HG02759 (cell line): ENCODE results near the gene NDUFC2.
"Not testable (repeated sequence)": the region's sequence is repeated elsewhere in the genome, so short reads cannot be mapped to it uniquely, and the experiment has no call there.

ENCODE experiments used
- ATAC-seq: cut with Tn5 transposase; IDR thresholded peaks from one replicate; pipeline ENCODE4 v1.9.1; 2021; ENCODE audit warnings: mild to moderate bottlenecking, moderate library complexity; ENCODE audit not compliant: unreplicated experiment

NDUFC2 gene

GRCh38 chr11:78079232-78080083 is at the start of gene NDUFC2:
NDUFC2 (minus strand) TSS chr11:78079862; CDS start chr11:78079744, 118 bp downstream.
- peak; percentile 87 for ATAC-seq

DNA sequence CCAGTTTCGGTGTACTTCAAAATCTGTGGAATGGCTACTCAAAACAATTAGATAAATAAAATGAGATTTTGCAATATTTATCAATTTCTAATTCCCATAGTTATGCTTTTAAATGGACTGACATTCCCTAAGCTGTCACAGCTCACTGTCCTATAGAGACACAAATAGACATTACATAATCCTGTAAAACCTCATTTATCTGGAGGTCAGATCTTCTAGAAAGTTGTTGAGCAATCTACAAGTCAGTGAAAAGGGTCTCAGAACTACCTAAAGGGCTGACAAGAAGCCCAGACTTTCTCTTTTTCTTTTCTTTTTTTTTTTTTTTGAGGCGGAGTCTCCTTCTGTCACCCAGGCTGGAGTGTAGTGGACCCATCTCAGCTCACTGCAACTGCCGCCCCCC is 47.7 kb upstream of the NDUFC2 start:
- ATAC-seq, result no peak

DNA sequence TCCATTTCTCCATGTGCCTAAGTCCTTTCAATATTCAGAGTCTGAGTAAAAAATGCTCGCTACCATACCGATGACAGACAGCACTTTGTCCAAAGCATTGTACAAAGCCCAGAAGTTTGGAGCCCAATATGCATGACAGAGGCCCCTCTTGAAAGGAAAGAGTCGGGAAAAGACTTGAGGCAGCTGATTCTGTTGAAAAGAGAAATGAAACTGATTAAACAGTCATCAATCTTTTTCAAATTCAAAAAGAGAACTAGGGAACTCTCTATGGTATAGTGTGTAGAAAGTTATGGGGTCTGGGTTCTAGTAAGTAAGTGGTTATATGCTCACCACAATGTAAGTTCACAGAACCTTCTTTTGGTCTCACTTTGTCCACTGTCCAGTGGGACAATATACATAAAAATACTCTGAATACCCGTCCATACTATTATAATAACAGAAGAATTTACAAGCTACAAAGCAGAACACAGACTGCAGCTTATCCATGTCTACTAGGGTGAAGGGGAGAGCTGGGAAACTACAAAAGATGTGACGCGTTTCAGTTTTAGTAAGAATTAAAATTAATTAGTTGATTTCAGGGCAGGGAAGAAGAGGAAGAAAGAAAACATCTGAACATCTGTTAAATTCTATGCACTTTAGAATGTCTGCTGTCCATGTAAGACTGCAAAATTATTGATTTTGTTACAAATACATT is 33.1 kb upstream of the NDUFC2 start:
- no peak for ATAC-seq

DNA sequence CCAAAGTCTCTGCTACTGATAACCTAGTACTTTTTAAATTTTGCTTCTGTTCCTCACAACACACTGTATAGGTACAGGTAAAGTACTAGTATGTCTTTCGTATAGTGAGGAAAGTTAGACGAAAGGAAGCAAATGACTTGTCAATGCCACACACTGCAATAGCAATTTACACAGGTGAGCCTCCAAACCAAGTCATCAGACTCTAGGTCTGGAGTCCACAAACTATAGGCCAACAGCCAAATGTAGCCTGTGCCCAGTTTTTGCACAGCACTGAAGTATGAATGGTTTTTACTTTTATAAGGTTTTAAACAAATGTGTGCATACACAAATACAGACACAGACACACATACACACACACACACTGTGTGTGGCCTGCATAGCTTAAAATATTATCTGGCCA is 31.6 kb upstream of the NDUFC2 start:
- ATAC-seq, result no peak

GRCh38 chr11:78110830-78111229 is 31.2 kb upstream of the NDUFC2 start:
- no peak for ATAC-seq

DNA sequence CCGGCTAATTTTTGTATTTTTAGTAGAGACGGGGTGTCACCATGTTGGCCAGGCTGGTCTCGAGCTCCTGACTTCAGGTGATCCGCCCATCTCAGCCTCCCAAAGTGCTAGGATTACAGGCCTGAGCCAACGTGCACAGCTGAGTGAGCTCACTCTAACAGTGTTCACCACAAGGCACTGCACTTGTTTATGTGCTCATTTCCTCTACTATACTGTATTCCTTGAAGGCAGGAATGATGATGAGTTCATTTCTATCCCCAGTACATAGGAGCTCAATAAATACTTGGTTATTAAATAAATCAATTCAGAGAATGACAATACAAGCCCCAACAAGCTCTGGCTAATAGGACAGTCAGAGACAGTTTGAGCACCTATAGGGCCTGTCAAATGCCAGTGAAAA is 30.7 kb upstream of the NDUFC2 start:
- ATAC-seq, result no peak

- no peak for ATAC-seq
Observed at GRCh38 chr11:78109081-78110015, 29.7 kb upstream of the NDUFC2 start.

DNA sequence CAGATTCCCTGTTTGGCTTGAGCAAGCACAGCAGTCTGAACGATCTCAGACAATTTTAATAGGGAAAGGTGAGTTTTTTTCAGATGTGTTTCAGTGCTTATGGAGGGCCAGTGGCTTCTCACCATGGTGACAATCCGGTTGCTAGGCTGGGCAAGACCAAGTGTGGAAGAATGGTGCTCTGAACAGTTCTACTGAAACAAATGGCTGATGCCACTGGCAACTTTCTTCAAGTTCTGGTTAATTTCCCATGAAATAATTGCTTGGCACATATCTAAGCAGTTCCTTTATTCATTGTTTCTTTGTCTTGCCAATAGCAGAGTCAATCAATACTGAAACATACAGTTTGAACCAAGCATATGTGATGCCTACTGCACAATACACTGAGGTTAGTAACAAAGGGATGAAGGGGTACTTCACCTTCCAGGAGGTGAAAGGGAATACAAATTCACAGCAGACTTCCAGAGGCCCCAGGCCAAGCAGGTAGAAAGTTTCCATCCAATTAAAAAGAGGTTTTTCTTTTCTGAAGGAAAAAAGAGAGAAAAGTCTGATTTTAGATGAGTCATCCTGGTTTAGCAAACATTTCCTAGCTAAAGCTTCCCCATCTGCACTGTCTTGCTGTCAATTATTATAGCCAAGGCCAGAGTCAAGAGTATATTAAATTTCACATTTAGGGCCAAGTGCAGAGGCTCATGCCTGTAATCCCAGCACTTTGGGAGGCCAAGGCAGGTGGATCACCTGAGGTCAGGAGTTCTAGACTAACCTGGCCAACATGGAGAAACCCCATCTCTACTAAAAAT is 21.2 kb upstream of the NDUFC2 start:
- ATAC-seq, result no peak

- ATAC-seq, result no peak
Observed at GRCh38 chr11:78100261-78100660, 20.6 kb upstream of the NDUFC2 start.

DNA sequence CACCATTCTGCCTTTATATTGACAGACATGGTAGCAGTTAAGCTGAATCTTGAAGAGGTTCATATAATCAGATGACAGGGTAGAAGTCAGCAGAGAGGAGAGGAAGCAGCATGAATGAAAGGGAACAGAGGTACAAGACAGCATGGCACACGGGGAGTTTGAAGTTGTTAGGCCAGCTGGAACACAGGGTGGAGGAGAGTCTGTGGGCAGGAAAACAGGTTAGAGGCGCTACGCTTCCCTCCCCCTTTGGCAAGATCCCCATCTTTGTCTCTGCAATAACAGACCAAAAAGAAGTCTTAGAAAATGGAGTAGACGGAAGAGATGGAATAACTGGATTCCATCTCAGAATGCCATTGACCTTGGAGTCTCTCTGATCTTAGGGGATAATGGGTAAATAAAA is 20.0 kb upstream of the NDUFC2 start:
- no peak for ATAC-seq

- no peak for ATAC-seq
Observed at GRCh38 chr11:78097666-78098385, 18.2 kb upstream of the NDUFC2 start.

- ATAC-seq, result no peak
Observed at GRCh38 chr11:78094250-78094649, 14.6 kb upstream of the NDUFC2 start.

DNA sequence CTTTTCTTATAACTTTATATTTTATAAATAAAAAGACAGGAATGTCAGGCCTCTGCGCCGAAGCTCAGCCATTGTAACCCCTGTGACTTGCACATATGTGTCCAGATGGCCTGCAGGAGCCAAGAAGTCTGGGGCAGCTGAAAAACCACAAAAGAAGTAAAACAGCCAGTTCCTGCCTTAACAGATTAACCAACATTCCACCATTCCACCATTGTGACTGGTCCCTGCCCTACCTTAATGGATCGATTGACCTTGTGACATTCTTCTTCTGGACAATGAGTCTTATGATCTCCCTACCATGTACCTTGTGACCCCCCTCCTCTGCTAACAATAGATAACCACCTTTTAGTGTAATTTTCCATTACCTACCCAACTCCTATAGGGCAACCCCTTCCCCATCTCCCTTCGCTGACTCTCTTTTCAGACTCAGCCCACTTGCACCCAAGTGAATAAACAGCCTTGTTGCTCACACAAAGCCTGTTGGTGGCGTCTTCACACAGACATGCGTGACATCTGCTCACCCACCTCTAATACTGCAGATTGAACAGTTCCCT is 6.9 kb upstream of the NDUFC2 start:
- ATAC-seq, result not testable (repeated sequence)

DNA sequence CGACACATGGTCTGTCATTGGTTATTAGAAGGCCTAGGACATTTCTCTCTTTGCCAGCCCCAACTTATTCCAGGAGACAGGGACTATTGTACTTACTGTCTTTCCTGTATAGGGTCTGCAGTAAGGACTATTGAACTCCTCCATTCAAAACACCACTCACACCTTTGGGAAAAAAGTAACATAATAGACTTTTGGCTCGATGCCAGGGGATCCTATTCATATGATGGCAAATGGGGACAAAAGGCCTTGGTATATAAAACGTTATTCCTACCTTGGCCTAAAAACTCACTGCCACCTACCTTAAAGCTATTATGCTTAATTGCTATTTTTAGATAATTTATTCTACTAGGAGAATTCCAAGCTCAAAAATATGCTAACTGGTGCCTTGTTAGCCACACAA is 6.3 kb upstream of the NDUFC2 start:
- ATAC-seq, result no peak

- not testable (repeated sequence) for ATAC-seq
Observed at GRCh38 chr11:78084506-78084905, 4.8 kb upstream of the NDUFC2 start.

DNA sequence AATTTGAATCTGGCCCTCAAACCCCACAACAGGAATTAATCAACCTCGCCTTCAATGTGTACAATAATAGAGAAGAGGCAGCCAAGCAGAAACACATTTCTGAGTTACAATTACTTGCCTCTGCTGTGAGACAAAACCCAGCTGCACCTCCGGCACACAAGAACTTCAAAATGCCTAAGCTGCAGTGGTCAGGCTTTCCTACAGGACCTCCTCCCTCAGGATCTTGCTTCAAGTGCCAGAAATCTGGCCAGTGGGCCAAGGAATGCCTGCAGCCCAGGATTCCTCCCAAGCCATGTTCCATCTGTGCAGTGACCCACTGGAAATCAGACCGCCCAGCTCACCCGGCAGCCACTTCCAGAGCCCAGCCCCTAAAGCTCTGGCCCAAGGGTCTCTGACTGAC is 3.4 kb upstream of the NDUFC2 start:
- no peak for ATAC-seq

DNA sequence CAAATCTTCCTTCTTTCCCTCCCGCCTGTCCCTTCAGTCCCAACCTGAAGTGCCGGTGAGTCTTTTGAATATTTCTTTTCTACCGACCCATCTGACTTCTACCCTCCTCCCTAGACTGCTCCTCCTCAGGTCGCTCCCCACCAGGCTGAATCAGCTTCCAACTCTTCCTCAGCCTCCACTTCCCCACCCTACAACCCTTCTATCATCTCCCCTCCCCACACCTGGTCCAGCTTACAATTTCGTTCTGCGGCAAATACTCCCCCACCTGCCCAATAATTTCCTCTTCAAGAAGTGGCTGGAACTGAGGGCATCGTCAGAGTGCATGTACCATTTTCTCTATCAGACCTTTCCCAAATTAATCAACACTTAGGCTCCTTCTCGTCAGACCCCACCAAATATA is 2.5 kb upstream of the NDUFC2 start:
- no peak for ATAC-seq

- no peak for ATAC-seq
Observed at GRCh38 chr11:78081583-78081982, 1.9 kb upstream of the NDUFC2 start.

- ATAC-seq, result no peak
Observed at GRCh38 chr11:78080818-78081495, 1.3 kb upstream of the NDUFC2 start.
